Smooth muscle cell of the brain vasculature (primary cell): Measurements from ENCODE around the gene POPDC2.

Experiments
- DNase-seq: peaks from one replicate; pipeline ENCODE4 v3.0.0-alpha.2; 2012; ENCODE audit warnings: low read depth, low spot score

POPDC2 gene

GRCh38 chr3:119669906-119670570, 9.6 kb upstream of the POPDC2 start:
- DNase-seq, result no peak

- DNase-seq, result no peak
Measured at GRCh38 chr3:119665954-119666559, 5.7 kb upstream of the POPDC2 start.

- no peak for DNase-seq
Measured at GRCh38 chr3:119664850-119665379, 4.5 kb upstream of the POPDC2 start.

GRCh38 chr3:119664370-119664769, 4.0 kb upstream of the POPDC2 start:
- DNase-seq, result no peak

DNA sequence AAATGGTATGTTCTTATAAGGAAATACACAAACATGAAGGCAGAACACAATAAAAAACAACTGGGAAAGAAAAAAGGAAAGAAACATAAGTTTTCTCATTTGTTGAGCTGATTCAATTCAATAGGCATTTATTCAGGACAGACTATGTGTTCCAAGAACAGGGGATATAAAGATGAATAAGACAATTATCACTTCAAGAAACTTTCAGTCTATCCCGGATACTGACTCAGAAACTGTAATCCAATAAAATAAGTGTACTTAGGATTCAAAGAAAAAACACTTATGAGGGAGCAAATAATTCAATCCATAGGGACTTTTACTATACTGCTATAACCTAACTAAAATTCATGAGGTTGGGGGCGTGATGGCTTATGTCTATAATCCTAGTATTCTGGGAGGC, 3.5 kb upstream of the POPDC2 start:
- DNase-seq, result no peak

GRCh38 chr3:119662604-119663373, 2.4 kb upstream of the POPDC2 start:
- DNase-seq, result no peak

GRCh38 chr3:119659606-119660291, 640 bp downstream of the POPDC2 start:
- no peak for DNase-seq

GRCh38 chr3:119658994-119659393, 1.4 kb downstream of the POPDC2 start:
- no peak for DNase-seq

- DNase-seq, result no peak
Measured at GRCh38 chr3:119657887-119658702, 2.3 kb downstream of the POPDC2 start.

DNA sequence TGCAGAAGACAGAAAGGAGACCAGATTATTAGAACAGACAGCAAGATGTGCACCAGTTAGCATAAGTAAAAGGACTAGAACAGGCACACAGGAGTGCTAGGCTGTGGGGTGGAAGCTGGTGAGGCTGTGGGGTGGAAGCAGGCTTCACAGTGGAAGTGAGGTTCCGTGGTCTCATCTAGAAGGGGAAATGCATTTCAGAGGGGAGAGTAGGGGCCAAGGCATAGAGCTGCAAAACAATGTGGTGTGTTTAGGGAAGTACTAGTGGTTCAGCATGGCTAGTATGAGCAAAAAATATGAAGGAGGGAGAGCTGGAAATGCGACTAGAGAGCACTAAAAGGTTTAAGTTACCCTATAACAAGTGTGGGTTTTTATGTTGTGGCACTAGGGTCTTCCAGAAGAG, 6.5 kb downstream of the POPDC2 start:
- DNase-seq, result no peak

DNA sequence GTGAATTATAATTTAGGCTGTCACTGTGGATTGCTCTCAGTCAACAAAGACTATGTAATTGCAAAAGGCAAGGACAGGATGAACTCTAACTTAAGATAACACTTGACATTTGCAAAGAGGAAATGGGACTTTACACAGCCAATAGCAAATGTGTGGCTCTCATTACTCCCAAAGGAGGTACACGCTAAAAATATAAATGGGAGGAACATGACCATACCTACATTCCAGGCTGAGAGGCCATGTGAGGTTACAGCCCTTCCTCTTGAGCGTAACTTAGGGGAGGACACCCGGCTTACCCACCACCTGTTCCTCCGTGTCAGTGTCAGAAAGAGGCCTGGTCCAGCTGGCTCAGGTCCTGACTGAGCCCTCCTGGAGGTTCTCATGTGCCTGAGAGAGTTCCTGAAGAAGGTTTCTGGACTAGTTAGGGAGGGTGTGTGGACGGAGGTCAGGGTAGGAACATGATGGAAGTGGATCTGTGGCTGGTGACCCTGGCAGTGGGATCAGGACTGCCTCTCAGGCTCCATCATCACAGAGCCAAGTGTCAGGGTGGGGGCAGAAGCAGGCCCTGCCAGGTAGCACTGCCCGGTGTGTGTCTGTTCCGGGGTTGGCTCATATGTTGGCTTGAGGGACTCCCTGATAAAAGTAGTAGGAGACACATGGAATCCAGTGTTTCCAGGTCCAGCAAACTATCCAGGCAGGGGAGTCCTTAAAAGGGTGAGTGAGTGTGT, 7.9 kb downstream of the POPDC2 start:
- DNase-seq, result no peak

GRCh38 chr3:119649761-119650160, 10.6 kb downstream of the POPDC2 start:
- DNase-seq, result no peak

DNA sequence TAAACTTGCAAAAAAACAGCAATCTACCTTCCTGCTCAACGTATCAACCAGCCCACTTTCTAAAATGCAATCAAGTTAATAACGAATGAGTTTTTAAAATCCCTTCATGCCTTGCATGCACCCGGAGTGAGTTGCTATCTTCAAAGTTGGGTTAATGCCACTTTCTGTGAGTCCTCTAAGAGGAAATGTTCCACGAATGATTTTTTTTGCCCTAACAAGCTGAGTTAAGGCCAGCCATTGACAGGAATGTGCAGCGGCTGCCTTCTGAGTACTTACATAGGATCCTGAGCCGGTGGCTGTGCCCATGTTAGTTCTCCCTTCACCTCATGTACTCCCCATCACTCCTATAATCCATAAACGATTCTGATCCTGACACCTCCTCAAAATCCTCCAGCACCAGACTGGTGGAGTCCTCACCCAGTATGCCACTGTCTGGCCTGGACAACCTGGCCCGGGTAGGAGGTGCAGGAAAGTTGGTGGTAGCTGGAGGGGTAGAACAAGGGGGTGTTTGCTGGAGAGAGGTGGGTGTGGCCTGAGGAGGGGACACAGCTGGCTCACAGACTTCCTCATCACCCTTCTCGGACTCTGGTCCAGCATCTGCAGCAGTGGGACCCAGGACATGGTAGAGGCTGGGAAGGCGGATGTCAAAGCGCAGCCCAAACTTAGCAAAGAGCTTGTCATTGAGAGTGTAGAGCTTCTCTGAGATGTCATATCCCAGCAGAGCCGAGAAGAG, 12.4 kb downstream of the POPDC2 start:
- DNase-seq, result no peak

- DNase-seq, result no peak
Measured at GRCh38 chr3:119647171-119647570, 13.2 kb downstream of the POPDC2 start.

DNA sequence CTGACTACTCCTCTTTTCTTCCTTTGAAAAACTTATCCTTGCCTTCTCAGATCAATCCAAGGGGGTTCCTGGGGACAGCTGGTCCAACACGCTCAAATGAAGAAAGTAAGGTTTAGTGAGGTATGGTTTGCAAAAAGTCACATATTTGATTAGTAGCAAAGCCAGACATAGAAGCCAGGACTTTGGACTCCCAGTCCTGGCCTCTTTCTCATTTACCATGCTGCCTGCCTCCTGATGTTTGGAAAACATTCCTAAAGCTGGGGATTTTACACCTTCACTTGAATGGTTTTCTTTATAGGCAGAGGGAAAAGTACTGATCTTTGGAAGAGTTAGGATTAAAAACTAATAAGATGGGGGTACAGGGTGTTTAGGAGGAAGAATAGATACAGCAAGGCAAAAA, 14.6 kb downstream of the POPDC2 start:
- no peak for DNase-seq

GRCh38 chr3:119644481-119644880, 15.9 kb downstream of the POPDC2 start:
- DNase-seq, result no peak

DNA sequence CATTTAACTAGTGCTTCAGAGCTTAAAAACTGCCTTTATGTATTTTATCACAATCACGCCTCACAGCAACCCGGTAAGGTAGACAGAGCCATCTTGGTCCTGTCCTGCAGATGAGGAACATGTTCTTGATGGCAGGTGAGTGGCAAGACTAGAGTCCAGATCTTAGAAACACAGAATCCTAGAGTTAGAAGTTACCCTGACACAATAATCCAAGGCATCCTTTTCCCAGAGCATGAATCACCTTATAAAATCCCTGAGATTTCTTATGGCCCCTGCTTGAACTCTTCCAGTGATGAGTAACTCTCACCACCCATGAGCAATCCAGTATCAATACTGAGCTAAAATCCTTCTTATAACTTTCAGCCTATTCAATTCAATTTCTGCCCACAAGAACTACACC, 16.9 kb downstream of the POPDC2 start:
- DNase-seq, result no peak

GRCh38 chr3:119642746-119643473, 17.5 kb downstream of the POPDC2 start:
- DNase-seq, result no peak

DNA sequence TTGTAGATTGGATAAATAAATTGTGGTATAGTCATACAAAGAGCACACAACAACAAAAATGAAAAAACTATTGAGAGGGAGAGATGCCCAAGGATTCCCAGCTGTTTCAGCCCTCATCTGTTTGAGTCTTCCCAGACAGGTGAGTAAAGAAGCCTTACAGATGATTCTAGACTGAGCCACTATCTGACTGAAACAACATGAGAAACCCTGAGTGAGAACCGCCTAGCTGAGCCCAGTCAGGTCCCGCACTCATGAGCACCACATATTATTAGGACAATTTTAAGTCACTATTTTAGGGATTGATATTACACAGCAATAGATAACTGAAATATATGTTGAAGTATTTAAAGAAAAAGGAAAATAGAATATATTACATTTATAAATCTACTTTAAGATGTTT, 19.0 kb downstream of the POPDC2 start:
- DNase-seq, result no peak
